ENCODE measurements around the gene CNTF.

DNA sequence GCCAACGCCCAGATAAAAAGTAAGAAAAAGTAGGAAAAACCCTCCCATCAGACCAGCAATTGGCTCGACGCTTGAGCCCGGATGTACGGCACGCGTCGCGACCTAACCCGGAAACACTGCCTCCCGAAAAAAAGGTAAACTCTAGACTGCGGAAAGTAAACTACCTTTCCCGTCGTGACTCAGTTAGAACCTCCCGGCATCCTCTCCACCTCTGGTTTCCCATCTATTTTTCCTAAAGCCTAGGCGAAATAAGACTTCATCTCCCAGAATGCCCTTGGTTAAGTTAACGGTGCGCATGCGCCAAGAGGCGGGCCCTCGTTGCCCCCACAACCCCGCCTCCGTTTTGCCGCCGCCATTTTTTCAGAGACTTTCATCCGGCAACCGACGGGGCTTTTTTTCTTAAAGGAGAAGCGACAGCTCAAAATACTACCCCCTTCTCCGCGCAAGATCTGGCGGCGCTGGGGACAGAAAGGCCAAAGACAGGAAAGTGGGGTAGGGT is 44.3 kb upstream of the CNTF start:
- TF ChIP-seq, protein P1, sequence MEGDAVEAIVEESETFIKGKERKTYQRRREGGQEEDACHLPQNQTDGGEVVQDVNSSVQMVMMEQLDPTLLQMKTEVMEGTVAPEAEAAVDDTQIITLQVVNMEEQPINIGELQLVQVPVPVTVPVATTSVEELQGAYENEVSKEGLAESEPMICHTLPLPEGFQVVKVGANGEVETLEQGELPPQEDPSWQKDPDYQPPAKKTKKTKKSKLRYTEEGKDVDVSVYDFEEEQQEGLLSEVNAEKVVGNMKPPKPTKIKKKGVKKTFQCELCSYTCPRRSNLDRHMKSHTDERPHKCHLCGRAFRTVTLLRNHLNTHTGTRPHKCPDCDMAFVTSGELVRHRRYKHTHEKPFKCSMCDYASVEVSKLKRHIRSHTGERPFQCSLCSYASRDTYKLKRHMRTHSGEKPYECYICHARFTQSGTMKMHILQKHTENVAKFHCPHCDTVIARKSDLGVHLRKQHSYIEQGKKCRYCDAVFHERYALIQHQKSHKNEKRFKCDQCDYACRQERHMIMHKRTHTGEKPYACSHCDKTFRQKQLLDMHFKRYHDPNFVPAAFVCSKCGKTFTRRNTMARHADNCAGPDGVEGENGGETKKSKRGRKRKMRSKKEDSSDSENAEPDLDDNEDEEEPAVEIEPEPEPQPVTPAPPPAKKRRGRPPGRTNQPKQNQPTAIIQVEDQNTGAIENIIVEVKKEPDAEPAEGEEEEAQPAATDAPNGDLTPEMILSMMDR (IDR thresholded peaks at IDR 0.05): no peak
- no peak for TF ChIP-seq POLR2A (IDR thresholded peaks at IDR 0.05)
